ENCODE measurements around the gene SAMD5. TPM values are rescaled to one million over a fixed set of nuclear protein-coding genes. Genes with fewer than 3 reads are reported as not detected.

The SAMD5 gene
- total RNA-seq: 0.26 and 2.0 TPM in 2 replicates

DNA sequence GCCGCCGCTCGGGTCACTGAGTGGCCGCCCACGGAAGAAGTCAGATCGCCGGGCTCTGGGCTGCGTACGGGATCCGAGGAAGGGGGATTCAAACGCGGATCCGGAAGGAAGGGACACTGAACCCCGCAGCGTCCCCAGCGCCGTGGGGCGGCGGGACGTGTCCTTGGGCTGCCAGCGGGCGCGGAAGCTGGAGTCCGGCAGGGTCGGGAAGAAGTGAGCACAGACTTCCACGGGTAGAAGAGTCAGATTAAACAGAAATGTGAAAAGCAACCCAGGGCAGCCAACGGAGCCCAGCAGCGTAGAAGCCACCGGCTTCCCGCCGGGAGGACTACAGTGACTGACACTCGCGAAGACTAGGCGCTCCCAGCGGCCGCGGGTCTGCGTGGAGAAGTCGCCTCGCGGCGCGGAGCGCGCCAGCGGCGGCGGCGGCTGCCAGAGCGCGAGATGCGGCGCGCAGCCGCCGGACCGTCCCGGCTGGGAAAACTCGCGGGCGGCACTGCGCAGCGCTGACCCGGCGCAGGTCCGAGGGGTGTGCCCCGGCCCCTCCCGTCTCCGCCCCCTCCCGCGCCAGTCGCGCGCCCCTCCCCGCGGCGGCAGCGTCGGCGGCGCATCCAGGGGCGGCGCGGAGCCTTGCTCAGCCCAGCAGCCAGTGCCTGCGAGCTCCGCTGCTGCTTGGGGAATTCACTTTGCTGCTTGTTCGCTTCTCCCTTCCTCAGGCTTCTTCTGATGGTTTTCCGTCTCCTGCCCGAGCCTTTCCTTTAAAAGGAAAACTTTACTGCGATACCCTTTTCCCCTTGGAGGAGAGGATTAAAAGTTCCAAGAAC is at the start of gene SAMD5:
Gene SAMD5, plus strand, starts transcription at position 649 of the 824 bp plus-strand sequence. CDS start 239 bp downstream, outside the sequence.

